Neural cell (in vitro differentiated cells): ENCODE measurements around the gene KLF17. TPM values are rescaled to one million over a fixed set of nuclear protein-coding genes. Genes with fewer than 3 reads are reported as not detected.

Experiments
- H2AFZ ChIP-seq: fragments of 200-600, 300-800 bp; sonication (generic), shearing (Covaris generic); 2 replicates; pipeline ENCODE4 v1.6.0; 2014; ENCODE audit warnings: low read depth, mild to moderate bottlenecking, antibody characterized with exemption, low read length, moderate library complexity
- H3F3A ChIP-seq: fragments of 200-600 bp; shearing (Covaris generic); 2 replicates; pipeline ENCODE4 v1.6.1; 2016; ENCODE audit warnings: mild to moderate bottlenecking, moderate library complexity, mixed read lengths, antibody characterized with exemption, low read length; ENCODE audit not compliant: insufficient read depth, poor library complexity, severe bottlenecking
- H3K27ac ChIP-seq: fragments of 200-600, 300-800 bp; sonication (generic), shearing (Covaris generic); 2 replicates; pipeline ENCODE4 v1.5.1; 2014; ENCODE audit warnings: mild to moderate bottlenecking, low read length, moderate library complexity
- H3K27me3 ChIP-seq: fragments of 300-800, 200-600 bp; sonication (generic), shearing (Covaris generic); 2 replicates; pipeline ENCODE4 v1.6.0; 2014; ENCODE audit warnings: mild to moderate bottlenecking, low read depth, low read length, moderate library complexity; ENCODE audit not compliant: insufficient read depth
- H3K36me3 ChIP-seq: fragments of 300-800, 200-600 bp; sonication (generic), shearing (Covaris generic); 2 replicates; pipeline ENCODE4 v1.5.1; 2014; ENCODE audit warnings: mild to moderate bottlenecking, antibody characterized with exemption, low read length, moderate library complexity; ENCODE audit not compliant: insufficient read depth
- H3K4me2 ChIP-seq: fragments of 300-800, 200-600 bp; sonication (generic), shearing (Covaris generic); 2 replicates; pipeline ENCODE4 v1.6.0; 2014; ENCODE audit warnings: mild to moderate bottlenecking, low read length
- H3K4me3 ChIP-seq: fragments of 300-800, 200-600 bp; sonication (generic), shearing (Covaris generic); 2 replicates; pipeline ENCODE4 v1.5.1; 2014; ENCODE audit warnings: mild to moderate bottlenecking, low read length, moderate library complexity
- H3K79me2 ChIP-seq: fragments of 200-600 bp; shearing (Covaris generic); replicated peaks from 2 replicates; pipeline ENCODE4 v1.6.0; 2014; ENCODE audit warnings: mild to moderate bottlenecking, low read length, moderate library complexity; ENCODE audit not compliant: insufficient read depth
- H3K9ac ChIP-seq: fragments of 300-800, 200-600 bp; sonication (generic), shearing (Covaris generic); 2 replicates; pipeline ENCODE4 v1.6.1; 2016; ENCODE audit warnings: mild to moderate bottlenecking, low read length, mixed read lengths
- H3K9me2 ChIP-seq: fragments of 200-600 bp; shearing (Covaris generic); 2 replicates; pipeline ENCODE4 v1.6.1; 2016; ENCODE audit warnings: mild to moderate bottlenecking, low read length, mixed read lengths; ENCODE audit not compliant: insufficient read depth
- H3K9me3 ChIP-seq: fragments of 200-600, 300-800 bp; sonication (generic), shearing (Covaris generic); 2 replicates; pipeline ENCODE4 v1.6.1; 2016; ENCODE audit warnings: mild to moderate bottlenecking, mixed run types, low read length, moderate library complexity, mixed read lengths
- H4K20me1 ChIP-seq: fragments of 200-600 bp; shearing (Covaris generic); 2 replicates; pipeline ENCODE4 v1.6.1; 2016; ENCODE audit warnings: mild to moderate bottlenecking, mixed run types; ENCODE audit not compliant: insufficient read depth
- CTCF ChIP-seq: fragments of 450-650 bp; IDR thresholded peaks from 2 replicates; pipeline ENCODE4 v1.5.1; 2014; ENCODE audit warnings: antibody characterized with exemption, mild to moderate bottlenecking, moderate library complexity; ENCODE audit not compliant: poor library complexity, severe bottlenecking
- EZH2 ChIP-seq: fragments of 200-600, 300-800 bp; shearing (Covaris generic), sonication (generic); IDR thresholded peaks from 2 replicates; pipeline ENCODE4 v1.6.1; 2014; ENCODE audit warnings: antibody characterized with exemption, low read length, borderline replicate concordance, mild to moderate bottlenecking; ENCODE audit not compliant: insufficient read depth, poor library complexity, severe bottlenecking
- MXI1 ChIP-seq: fragments of 450-650 bp; conservative IDR thresholded peaks from 2 replicates; pipeline ENCODE4 v1.6.1; 2014; ENCODE audit warnings: antibody characterized with exemption, mild to moderate bottlenecking; ENCODE audit not compliant: poor library complexity, severe bottlenecking
- POLR2AphosphoS5 ChIP-seq: IDR thresholded peaks from 2 replicates; pipeline ENCODE4 v1.6.1; 2012
- RAD21 ChIP-seq: fragments of 450-650 bp; conservative IDR thresholded peaks from 2 replicates; pipeline ENCODE4 v1.6.1; 2014; ENCODE audit warnings: antibody characterized with exemption, mild to moderate bottlenecking, moderate library complexity
- REST ChIP-seq: IDR thresholded peaks from 2 replicates; pipeline ENCODE4 v1.6.1; 2012; ENCODE audit warnings: borderline replicate concordance
- SMC3 ChIP-seq: fragments of 450-650 bp; conservative IDR thresholded peaks from 2 replicates; pipeline ENCODE4 v1.6.1; 2014; ENCODE audit warnings: antibody characterized with exemption, mild to moderate bottlenecking, moderate library complexity; ENCODE audit not compliant: poor library complexity
- TAF1 ChIP-seq: IDR thresholded peaks from 2 replicates; pipeline ENCODE4 v1.6.1; 2012; ENCODE audit warnings: low read depth
- polyA plus RNA-seq: library from polyadenylated mRNA; depleted of rRNA; stranded (reverse); fragments of >200 nt; gene quantifications from 2 replicates; pipeline ENCODE4 v1.2.3, GENCODE V29; 2014

KLF17 gene
- polyA plus RNA-seq, 1 donor from 2014 or later = not detected

GRCh38 chr1:44103270-44104131, 15.1 kb upstream of the KLF17 start:
- TF ChIP-seq RAD21 (no peak), MXI1 (no peak), REST (no peak), SMC3 (no peak), TAF1 (no peak), POLR2AphosphoS5 (no peak), EZH2 (no peak)
- H4K20me1 ChIP-seq = no peaks in the 10 kb centered on the region
- no peak overlapping the region for H3K27ac ChIP-seq
- H3K9ac ChIP-seq = no peak overlapping the region
- no peaks in the 10 kb centered on the region for H3K9me2 ChIP-seq
- H3F3A ChIP-seq = no peaks in the 10 kb centered on the region
- H3K9me3 ChIP-seq = no peaks in the 10 kb centered on the region
- H2AFZ ChIP-seq = no peak overlapping the region
- no peak overlapping the region for H3K4me2 ChIP-seq
- H3K36me3 ChIP-seq = no peaks in the 10 kb centered on the region
- no peak overlapping the region for H3K4me3 ChIP-seq
- no peaks in the 10 kb centered on the region for H3K79me2 ChIP-seq
- H3K27me3 ChIP-seq = no peaks in the 10 kb centered on the region

- no peaks in the 10 kb centered on the region for H3K79me2 ChIP-seq
Measured at GRCh38 chr1:44105810-44106209, 12.8 kb upstream of the KLF17 start.

More at GRCh38 chr1:44105810-44106209, 12.8 kb upstream of the KLF17 start:
- no peaks in the 10 kb centered on the region for H4K20me1 ChIP-seq
- no peak overlapping the region for H3K4me2 ChIP-seq
- H3K9me3 ChIP-seq = no peaks in the 10 kb centered on the region
- H3F3A ChIP-seq = no peaks in the 10 kb centered on the region
- TF ChIP-seq SMC3 = no peak
- TF ChIP-seq POLR2AphosphoS5 = no peak
- TF ChIP-seq REST = no peak
- TF ChIP-seq EZH2 = no peak
- TF ChIP-seq CTCF = no peak
- H3K9ac ChIP-seq = no peak overlapping the region
- H3K27me3 ChIP-seq = no peaks in the 10 kb centered on the region
- H3K27ac ChIP-seq = no peak overlapping the region
- no peaks in the 10 kb centered on the region for H3K36me3 ChIP-seq
- no peak overlapping the region for H2AFZ ChIP-seq
- no peaks in the 10 kb centered on the region for H3K9me2 ChIP-seq
- no peak overlapping the region for H3K4me3 ChIP-seq
